Measurements from ENCODE around the gene MLH3. TPM values are rescaled to one million over a fixed set of nuclear protein-coding genes. Genes with fewer than 3 reads are reported as not detected.

The MLH3 gene
- total RNA-seq, 1 experiment from 2014 or later = 48.7 TPM

GRCh38 chr14:75046275-75046674 is 5.0 kb downstream of the MLH3 start:
- H3K79me2 ChIP-seq (ENCODE audit: low read depth) = peaks cover 36% of the 10 kb centered on the region
- H3K9me3 ChIP-seq (ENCODE audit: insufficient read depth, low read depth) = no peaks in the 10 kb centered on the region
- H2AFZ ChIP-seq = no peak overlapping the region
- CTCF ChIA-PET = interaction anchor here (1.0 kb wide), 1 partner anchor 860 kb away, joined by 3 read pairs; no protein-coding TSS in a partner anchor
- H3K4me2 ChIP-seq = no peak overlapping the region
- BruUV-seq (replicated peaks) = no TSS peak
- no peaks in the 10 kb centered on the region for H3K27me3 ChIP-seq (ENCODE audit: insufficient read depth, low read depth)
- peak in 1 of 2 experiments; percentile 29 for DNase-seq
- peaks cover 24% of the 10 kb centered on the region for H3K36me3 ChIP-seq (ENCODE audit: low read depth)
- H3K4me1 ChIP-seq (replicated peaks; ENCODE audit: insufficient read depth) = peaks cover 39% of the 10 kb centered on the region
- intact Hi-C loops (cut with micrococcal nuclease; ENCODE audit: unreplicated experiment) = no loop called here
- TF ChIP-seq CTCF (conservative IDR thresholded peaks at IDR 0.05) (no peak), EZH2 (IDR thresholded peaks at IDR 0.05; ENCODE audit: low read depth) (no peak)
- H4K20me1 ChIP-seq (ENCODE audit: insufficient read depth) = no peaks in the 10 kb centered on the region
- POLR2A ChIA-PET (ENCODE audit: unreplicated experiment) = no interaction called here
- no peak overlapping the region for H3K4me3 ChIP-seq
- H3K9me2 ChIP-seq (ENCODE audit: insufficient read depth) = no peaks in the 10 kb centered on the region
- no peak overlapping the region for H3K27ac ChIP-seq
- peaks cover 26% of the 10 kb centered on the region; the same call in 1 of the 2 replicates for H3F3A ChIP-seq (ENCODE audit: insufficient read depth, low read depth)

GRCh38 chr14:75044752-75045151 is 6.5 kb downstream of the MLH3 start:
- BruUV-seq (replicated peaks) = no TSS peak
- Histone ChIP-seq H3K27ac (peak overlapping the region; percentile 7; the same call in 1 of the 2 replicates), H3K4me1 (replicated peaks; ENCODE audit: insufficient read depth) (peaks cover 39% of the 10 kb centered on the region), H3F3A (ENCODE audit: insufficient read depth, low read depth) (peaks cover 18% of the 10 kb centered on the region; the same call in 1 of the 2 replicates), H3K9me3 (ENCODE audit: insufficient read depth, low read depth) (no peaks in the 10 kb centered on the region), H4K20me1 (ENCODE audit: insufficient read depth) (no peaks in the 10 kb centered on the region), H3K4me3 (no peak overlapping the region), H3K79me2 (ENCODE audit: low read depth) (peaks cover 31% of the 10 kb centered on the region), H3K27me3 (ENCODE audit: insufficient read depth, low read depth) (no peaks in the 10 kb centered on the region), H3K36me3 (ENCODE audit: low read depth) (peaks cover 28% of the 10 kb centered on the region), H3K4me2 (0 out of 2 replicates have a peak overlapping the region, but pooled peaks have one; percentile 1), H3K9me2 (ENCODE audit: insufficient read depth) (no peaks in the 10 kb centered on the region), H2AFZ (no peak overlapping the region)
- intact Hi-C loops (cut with micrococcal nuclease; ENCODE audit: unreplicated experiment) = no loop called here
- CTCF ChIA-PET = interaction anchor here (1.1 kb wide), 1 partner anchor 99 kb away, joined by 3 read pairs; no protein-coding TSS in a partner anchor
- TF ChIP-seq EZH2 (IDR thresholded peaks at IDR 0.05; ENCODE audit: low read depth) (no peak), CTCF (conservative IDR thresholded peaks at IDR 0.05) (no peak)
- peak in 1 of 2 experiments; percentile 29 for DNase-seq
- POLR2A ChIA-PET (ENCODE audit: unreplicated experiment) = interaction anchor here (0.7 to 1.2 kb wide), 2 partner anchors 19 to 25 kb away, joined by 5 to 6 read pairs; partner anchors contain the start of genes ACYP1 and ZC2HC1C

- H3K27ac ChIP-seq = peak overlapping the region; percentile 7; the same call in 1 of the 2 replicates
- no TSS peak for BruUV-seq (replicated peaks)
- intact Hi-C loops (cut with micrococcal nuclease; ENCODE audit: unreplicated experiment) = no loop called here
- H3K36me3 ChIP-seq (ENCODE audit: low read depth) = peaks cover 24% of the 10 kb centered on the region
- peak in 1 of 2 experiments; percentile 63 for DNase-seq
- H3K4me3 ChIP-seq = no peak overlapping the region
- ChIA-PET CTCF (no interaction called here), POLR2A (ENCODE audit: unreplicated experiment) (interaction anchor here (1.2 kb wide), 1 partner anchor 25 kb away, joined by 6 read pairs; the partner anchor contains the start of gene ZC2HC1C)
- H3K4me1 ChIP-seq (replicated peaks; ENCODE audit: insufficient read depth) = peaks cover 38% of the 10 kb centered on the region
- H3K27me3 ChIP-seq (ENCODE audit: insufficient read depth, low read depth) = no peaks in the 10 kb centered on the region
- no peaks in the 10 kb centered on the region for H3K9me2 ChIP-seq (ENCODE audit: insufficient read depth)
- H2AFZ ChIP-seq = no peak overlapping the region
- 0 out of 2 replicates have a peak overlapping the region, but pooled peaks have one; percentile 1 for H3K4me2 ChIP-seq
- H3K9me3 ChIP-seq (ENCODE audit: insufficient read depth, low read depth) = no peaks in the 10 kb centered on the region
- no peaks in the 10 kb centered on the region for H4K20me1 ChIP-seq (ENCODE audit: insufficient read depth)
- H3K79me2 ChIP-seq (ENCODE audit: low read depth) = peaks cover 26% of the 10 kb centered on the region
- TF ChIP-seq CTCF (conservative IDR thresholded peaks at IDR 0.05) = no peak
- TF ChIP-seq EZH2 (IDR thresholded peaks at IDR 0.05; ENCODE audit: low read depth) = no peak
- peaks cover 18% of the 10 kb centered on the region; the same call in 1 of the 2 replicates for H3F3A ChIP-seq (ENCODE audit: insufficient read depth, low read depth)
Observed at GRCh38 chr14:75044322-75044721, 6.9 kb downstream of the MLH3 start.

Measured in PC-9 (cell line).